ENCODE data around the gene MAL.

The MAL gene

GRCh38 chr2:95048825-95049682, 23.5 kb downstream of the MAL start:
- Histone ChIP-seq H3K36me3 (ENCODE audit: control insufficient read depth, insufficient read depth, low read length) (no peaks in the 10 kb centered on the region), H3K4me1 (ENCODE audit: control insufficient read depth, insufficient read depth, low read length) (no peaks in the 10 kb centered on the region), H3K9me3 (ENCODE audit: control insufficient read depth, insufficient read depth, low read length) (peaks cover 1% of the 10 kb centered on the region; the same call in 1 of the 2 replicates), H3K27ac (ENCODE audit: low read length) (no peak overlapping the region), H3K27me3 (ENCODE audit: control insufficient read depth, insufficient read depth, low read length) (no peaks in the 10 kb centered on the region), H3K4me3 (ENCODE audit: low read length) (no peak overlapping the region)
- no peak for DNase-seq (ENCODE audit: low read depth, low spot score)
- no CpG with 5 or more reads among the region's 15 CpGs for WGBS (ENCODE audit: insufficient coverage, insufficient read length)

GRCh38 chr2:95049683-95049955, 24.1 kb downstream of the MAL start:
- Histone ChIP-seq H3K27ac (ENCODE audit: low read length) (no peak overlapping the region), H3K4me1 (ENCODE audit: control insufficient read depth, insufficient read depth, low read length) (no peaks in the 10 kb centered on the region), H3K36me3 (ENCODE audit: control insufficient read depth, insufficient read depth, low read length) (no peaks in the 10 kb centered on the region), H3K27me3 (ENCODE audit: control insufficient read depth, insufficient read depth, low read length) (no peaks in the 10 kb centered on the region), H3K4me3 (ENCODE audit: low read length) (no peak overlapping the region), H3K9me3 (ENCODE audit: control insufficient read depth, insufficient read depth, low read length) (peaks cover 1% of the 10 kb centered on the region; the same call in 1 of the 2 replicates)
- DNase-seq (ENCODE audit: low read depth, low spot score): no peak
- no CpG with 5 or more reads among the region's 10 CpGs for WGBS (ENCODE audit: insufficient coverage, insufficient read length)

GRCh38 chr2:95049961-95050360, 24.5 kb downstream of the MAL start:
- H3K27me3 ChIP-seq (ENCODE audit: control insufficient read depth, insufficient read depth, low read length): no peaks in the 10 kb centered on the region
- DNase-seq (ENCODE audit: low read depth, low spot score): no peak
- H3K27ac ChIP-seq (ENCODE audit: low read length): no peak overlapping the region
- H3K4me3 ChIP-seq (ENCODE audit: low read length): no peak overlapping the region
- H3K36me3 ChIP-seq (ENCODE audit: control insufficient read depth, insufficient read depth, low read length): no peaks in the 10 kb centered on the region
- no CpG with 5 or more reads among the region's 6 CpGs for WGBS (ENCODE audit: insufficient coverage, insufficient read length)
- H3K4me1 ChIP-seq (ENCODE audit: control insufficient read depth, insufficient read depth, low read length): no peaks in the 10 kb centered on the region
- peaks cover 1% of the 10 kb centered on the region; the same call in 1 of the 2 replicates for H3K9me3 ChIP-seq (ENCODE audit: control insufficient read depth, insufficient read depth, low read length)

GRCh38 chr2:95050385-95051300, 25.1 kb downstream of the MAL start:
- no CpG with 5 or more reads among the region's 7 CpGs for WGBS (ENCODE audit: insufficient coverage, insufficient read length)
- Histone ChIP-seq H3K4me3 (ENCODE audit: low read length) (no peak overlapping the region), H3K9me3 (ENCODE audit: control insufficient read depth, insufficient read depth, low read length) (peaks cover 1% of the 10 kb centered on the region; the same call in 1 of the 2 replicates), H3K27ac (ENCODE audit: low read length) (no peak overlapping the region), H3K36me3 (ENCODE audit: control insufficient read depth, insufficient read depth, low read length) (no peaks in the 10 kb centered on the region), H3K4me1 (ENCODE audit: control insufficient read depth, insufficient read depth, low read length) (no peaks in the 10 kb centered on the region), H3K27me3 (ENCODE audit: control insufficient read depth, insufficient read depth, low read length) (no peaks in the 10 kb centered on the region)
- no peak for DNase-seq (ENCODE audit: low read depth, low spot score)

- no peaks in the 10 kb centered on the region for H3K4me1 ChIP-seq (ENCODE audit: control insufficient read depth, insufficient read depth, low read length)
- H3K27ac ChIP-seq (ENCODE audit: low read length): no peak overlapping the region
- H3K27me3 ChIP-seq (ENCODE audit: control insufficient read depth, insufficient read depth, low read length): no peaks in the 10 kb centered on the region
- no peaks in the 10 kb centered on the region for H3K36me3 ChIP-seq (ENCODE audit: control insufficient read depth, insufficient read depth, low read length)
- no peak for DNase-seq (ENCODE audit: low read depth, low spot score)
- WGBS (ENCODE audit: insufficient coverage, insufficient read length): no CpG with 5 or more reads among the region's 10 CpGs
- peaks cover 1% of the 10 kb centered on the region; the same call in 1 of the 2 replicates for H3K9me3 ChIP-seq (ENCODE audit: control insufficient read depth, insufficient read depth, low read length)
- no peak overlapping the region for H3K4me3 ChIP-seq (ENCODE audit: low read length)
These were observed 26.1 kb downstream of the MAL start for GRCh38 chr2:95051626-95052025.

GRCh38 chr2:95052307-95052706, 26.8 kb downstream of the MAL start:
- Histone ChIP-seq H3K27ac (ENCODE audit: low read length) (no peak overlapping the region), H3K9me3 (ENCODE audit: control insufficient read depth, insufficient read depth, low read length) (peaks cover 1% of the 10 kb centered on the region; the same call in 1 of the 2 replicates), H3K4me3 (ENCODE audit: low read length) (no peak overlapping the region), H3K27me3 (ENCODE audit: control insufficient read depth, insufficient read depth, low read length) (no peaks in the 10 kb centered on the region), H3K4me1 (ENCODE audit: control insufficient read depth, insufficient read depth, low read length) (no peaks in the 10 kb centered on the region), H3K36me3 (ENCODE audit: control insufficient read depth, insufficient read depth, low read length) (no peaks in the 10 kb centered on the region)
- WGBS (ENCODE audit: insufficient coverage, insufficient read length): no CpG with 5 or more reads among the region's 6 CpGs
- DNase-seq (ENCODE audit: low read depth, low spot score): no peak

- WGBS (ENCODE audit: insufficient coverage, insufficient read length): no CpG with 5 or more reads among the region's 13 CpGs
- DNase-seq (ENCODE audit: low read depth, low spot score): no peak
- Histone ChIP-seq H3K4me1 (ENCODE audit: control insufficient read depth, insufficient read depth, low read length) (no peaks in the 10 kb centered on the region), H3K9me3 (ENCODE audit: control insufficient read depth, insufficient read depth, low read length) (peaks cover 1% of the 10 kb centered on the region; the same call in 1 of the 2 replicates), H3K27me3 (ENCODE audit: control insufficient read depth, insufficient read depth, low read length) (no peaks in the 10 kb centered on the region), H3K36me3 (ENCODE audit: control insufficient read depth, insufficient read depth, low read length) (no peaks in the 10 kb centered on the region), H3K4me3 (ENCODE audit: low read length) (no peak overlapping the region), H3K27ac (ENCODE audit: low read length) (no peak overlapping the region)
These were observed 27.4 kb downstream of the MAL start for GRCh38 chr2:95052804-95053479.

GRCh38 chr2:95053543-95053942, 28.0 kb downstream of the MAL start:
- H3K9me3 ChIP-seq (ENCODE audit: control insufficient read depth, insufficient read depth, low read length): peaks cover 2% of the 10 kb centered on the region; the same call in 1 of the 2 replicates
- no peak overlapping the region for H3K4me3 ChIP-seq (ENCODE audit: low read length)
- H3K4me1 ChIP-seq (ENCODE audit: control insufficient read depth, insufficient read depth, low read length): no peaks in the 10 kb centered on the region
- no peaks in the 10 kb centered on the region for H3K27me3 ChIP-seq (ENCODE audit: control insufficient read depth, insufficient read depth, low read length)
- no peak for DNase-seq (ENCODE audit: low read depth, low spot score)
- no peaks in the 10 kb centered on the region for H3K36me3 ChIP-seq (ENCODE audit: control insufficient read depth, insufficient read depth, low read length)
- no CpG with 5 or more reads among the region's 11 CpGs for WGBS (ENCODE audit: insufficient coverage, insufficient read length)
- no peak overlapping the region for H3K27ac ChIP-seq (ENCODE audit: low read length)

- no peak overlapping the region for H3K27ac ChIP-seq (ENCODE audit: low read length)
- WGBS (ENCODE audit: insufficient coverage, insufficient read length): no CpG with 5 or more reads among the region's 5 CpGs
- no peaks in the 10 kb centered on the region for H3K36me3 ChIP-seq (ENCODE audit: control insufficient read depth, insufficient read depth, low read length)
- H3K4me3 ChIP-seq (ENCODE audit: low read length): no peak overlapping the region
- H3K27me3 ChIP-seq (ENCODE audit: control insufficient read depth, insufficient read depth, low read length): no peaks in the 10 kb centered on the region
- peaks cover 3% of the 10 kb centered on the region; the same call in 1 of the 2 replicates for H3K9me3 ChIP-seq (ENCODE audit: control insufficient read depth, insufficient read depth, low read length)
- no peak for DNase-seq (ENCODE audit: low read depth, low spot score)
- no peaks in the 10 kb centered on the region for H3K4me1 ChIP-seq (ENCODE audit: control insufficient read depth, insufficient read depth, low read length)
These were observed 28.5 kb downstream of the MAL start for GRCh38 chr2:95054016-95054415.

GRCh38 chr2:95055262-95055661, 29.8 kb downstream of the MAL start:
- no CpG with 5 or more reads among the region's 3 CpGs for WGBS (ENCODE audit: insufficient coverage, insufficient read length)
- H3K27me3 ChIP-seq (ENCODE audit: control insufficient read depth, insufficient read depth, low read length): no peaks in the 10 kb centered on the region
- H3K36me3 ChIP-seq (ENCODE audit: control insufficient read depth, insufficient read depth, low read length): no peaks in the 10 kb centered on the region
- H3K27ac ChIP-seq (ENCODE audit: low read length): no peak overlapping the region
- peaks cover 3% of the 10 kb centered on the region; the same call in 1 of the 2 replicates for H3K9me3 ChIP-seq (ENCODE audit: control insufficient read depth, insufficient read depth, low read length)
- no peaks in the 10 kb centered on the region for H3K4me1 ChIP-seq (ENCODE audit: control insufficient read depth, insufficient read depth, low read length)
- DNase-seq (ENCODE audit: low read depth, low spot score): no peak
- H3K4me3 ChIP-seq (ENCODE audit: low read length): no peak overlapping the region

All from iPS DF 6.9 (cell line).